Mesenteric fat pad (tissue), 1 donor: ENCODE results near the gene PHF3. TPM values are rescaled to one million over a fixed set of nuclear protein-coding genes. Genes with fewer than 3 reads are reported as not detected.

ENCODE experiments used
- DNase-seq: peaks from one replicate; pipeline ENCODE4 v3.0.0-alpha.2; 2020; ENCODE audit warnings: low spot score
- total RNA-seq: library from RNA; stranded (reverse); fragmentation: NEBNext Ultra II Directional; extraction: Animal tissue kit (Norgen Biotek cat#: 25700); gene quantifications from one replicate; pipeline ENCODE4 v1.2.1, GENCODE V29; 2021
- donor health status: DM: yes; HTN: yes; CAD: no.

The PHF3 gene
- total RNA-seq, 1 donor from 2014 or later, result 41.2 TPM

DNA sequence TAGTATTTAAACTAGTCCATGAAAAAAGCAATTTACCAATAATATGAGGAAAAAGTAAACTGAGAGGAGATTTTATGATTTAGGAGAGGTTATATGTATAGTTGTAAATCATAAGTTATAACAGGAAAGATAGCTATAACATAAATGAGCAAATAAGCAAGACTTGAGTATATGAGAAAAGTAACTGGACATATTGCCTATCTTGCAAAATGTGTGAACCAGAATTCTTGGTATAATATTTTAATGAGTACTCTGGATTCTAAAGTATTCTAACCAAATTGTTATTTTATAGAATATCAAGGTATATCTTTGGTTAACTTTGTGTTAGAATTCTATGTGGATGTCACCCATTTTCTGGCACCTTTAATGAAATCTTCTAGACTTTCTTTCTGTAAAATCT is 124.6 kb downstream of the PHF3 start:
- no peak for DNase-seq

- no peak for DNase-seq
Observed at GRCh38 chr6:63764318-63764916, 128.8 kb downstream of the PHF3 start.

Other genes with a start within 250 kb of the PHF3 start
- 34.3 TPM for gene PTP4A1, start 63.3 kb upstream of the PHF3 start, total RNA-seq